BLaER1 treated with 17β-estradiol and CSF1 and Interleukin-3, amounts not matched to agents 10 nM and 100 nM (cell line): ENCODE data around the gene ATPAF1.

Experiments
- H3K27ac ChIP-seq, 11 experiments: shearing (Covaris generic); formaldehyde crosslinking; 2 replicates each; pipeline ENCODE4 v1.8.1; 2022
- H3K27me3 ChIP-seq, 11 experiments: shearing (Covaris generic); formaldehyde crosslinking; 2 replicates each; pipeline ENCODE4 v1.8.1; 2022
- H3K36me3 ChIP-seq, 11 experiments: shearing (Covaris generic); formaldehyde crosslinking; 2 replicates each; pipeline ENCODE4 v1.8.1; 2022
- H3K4me1 ChIP-seq, 10 experiments: shearing (Covaris generic); formaldehyde crosslinking; 2 replicates each; pipeline ENCODE4 v1.8.1; 2022
- H3K4me2 ChIP-seq, 11 experiments: shearing (Covaris generic); formaldehyde crosslinking; 2 replicates each; pipeline ENCODE4 v1.8.1; 2022
- H3K4me3 ChIP-seq, 10 experiments: shearing (Covaris generic); formaldehyde crosslinking; 2 replicates each; pipeline ENCODE4 v1.8.1; 2022
- H3K9ac ChIP-seq, 11 experiments: shearing (Covaris generic); formaldehyde crosslinking; 2 replicates each; pipeline ENCODE4 v1.8.1; 2022
- H3K9me3 ChIP-seq, 11 experiments: shearing (Covaris generic); formaldehyde crosslinking; replicated peaks in 1 of 11; 2 replicates each; pipeline ENCODE4 v1.8.1; 2022
- H4K20me1 ChIP-seq, 11 experiments: shearing (Covaris generic); formaldehyde crosslinking; 2 replicates each; pipeline ENCODE4 v1.8.1; 2022
- Cebpa-rat ChIP-seq, 11 experiments: shearing (Covaris generic); IDR thresholded peaks; 2 replicates each; pipeline ENCODE4 v1.8.1; 2022

Gene ATPAF1

DNA sequence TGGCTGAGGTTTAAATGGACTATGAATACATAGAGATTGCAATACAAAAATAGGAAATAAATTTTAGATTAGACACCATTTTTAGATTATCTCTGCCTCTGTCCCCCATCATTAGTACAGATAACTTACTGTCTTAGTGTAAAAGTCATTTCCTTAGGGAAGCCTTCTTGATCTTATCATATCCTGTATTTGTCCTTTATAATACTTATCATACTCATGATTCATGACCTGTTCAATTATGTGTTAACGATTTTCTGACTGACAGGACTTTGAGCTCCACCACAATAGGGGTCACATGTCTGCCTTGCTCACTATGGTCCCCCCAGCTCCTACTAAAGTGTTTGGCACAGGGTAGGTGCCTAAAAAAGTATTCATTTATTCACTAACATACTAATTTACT, 18.1 kb upstream of the ATPAF1 start:
- Histone ChIP-seq H4K20me1 (peaks cover 0 to 55% (median 12%) of the 10 kb centered on the region in 11 experiments; a peak in 10 of 22 replicates), H3K27ac (no peak overlapping the region), H3K9ac (no peak overlapping the region), H3K4me3 (no peak overlapping the region), H3K4me1 (peaks cover 12 to 25% (median 21%) of the 10 kb centered on the region in 10 experiments; a peak in 19 of 20 replicates), H3K9me3 (no peaks in the 10 kb centered on the region), H3K27me3 (no peaks in the 10 kb centered on the region), H3K36me3 (peaks cover 100% of the 10 kb centered on the region in 11 experiments), H3K4me2 (no peak overlapping the region)
- no peak for TF ChIP-seq Cebpa-rat (IDR thresholded peaks at IDR 0.05)

DNA sequence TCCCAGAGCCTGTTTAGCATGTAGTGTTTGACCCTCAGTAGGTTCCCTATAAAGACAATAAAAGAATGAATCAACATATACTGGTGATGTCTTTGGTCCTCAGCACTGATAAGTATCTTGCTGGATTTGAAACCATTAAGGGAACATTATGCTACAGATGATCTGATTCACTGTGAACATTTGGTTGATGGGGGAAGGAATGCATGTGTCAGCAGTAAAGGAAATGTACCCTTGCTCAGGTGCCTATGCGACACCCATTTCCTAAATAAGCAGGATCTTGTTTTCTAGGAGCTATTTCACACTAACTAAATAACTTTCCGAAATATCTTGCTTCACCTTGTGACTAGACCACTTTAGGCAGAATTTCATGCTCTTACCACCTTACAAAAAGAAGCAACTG, 16.5 kb upstream of the ATPAF1 start:
- TF ChIP-seq Cebpa-rat (IDR thresholded peaks at IDR 0.05) = no peak
- H3K9me3 ChIP-seq = no peaks in the 10 kb centered on the region
- peaks cover 11 to 23% (median 19%) of the 10 kb centered on the region in 10 experiments; a peak in 19 of 20 replicates for H3K4me1 ChIP-seq
- peaks cover 0 to 43% (median 5%) of the 10 kb centered on the region in 11 experiments; a peak in 10 of 22 replicates for H4K20me1 ChIP-seq
- H3K36me3 ChIP-seq = peaks cover 100% of the 10 kb centered on the region in 11 experiments
- H3K4me3 ChIP-seq = no peak overlapping the region
- no peak overlapping the region for H3K9ac ChIP-seq
- no peak overlapping the region for H3K27ac ChIP-seq
- no peak overlapping the region for H3K4me2 ChIP-seq
- no peaks in the 10 kb centered on the region for H3K27me3 ChIP-seq

GRCh38 chr1:46682064-46682463, 13.9 kb upstream of the ATPAF1 start:
- H3K4me1 ChIP-seq = peaks cover 0 to 9% (median 3%) of the 10 kb centered on the region in 10 experiments; a peak in 11 of 20 replicates
- H3K36me3 ChIP-seq = peaks cover 99 to 100% (median 100%) of the 10 kb centered on the region in 11 experiments
- H3K9me3 ChIP-seq = no peaks in the 10 kb centered on the region
- no peak overlapping the region for H3K9ac ChIP-seq
- H3K4me2 ChIP-seq = no peak overlapping the region
- no peaks in the 10 kb centered on the region for H3K27me3 ChIP-seq
- no peak overlapping the region for H3K4me3 ChIP-seq
- H3K27ac ChIP-seq = no peak overlapping the region
- H4K20me1 ChIP-seq = peaks cover 0 to 17% (median 0%) of the 10 kb centered on the region in 11 experiments; a peak in 8 of 22 replicates
- no peak for TF ChIP-seq Cebpa-rat (IDR thresholded peaks at IDR 0.05)

GRCh38 chr1:46681333-46682034, 13.3 kb upstream of the ATPAF1 start:
- Histone ChIP-seq H3K27ac (no peak overlapping the region), H3K9ac (no peak overlapping the region), H3K36me3 (peaks cover 99 to 100% (median 100%) of the 10 kb centered on the region in 11 experiments), H3K27me3 (no peaks in the 10 kb centered on the region), H3K4me3 (no peak overlapping the region), H3K4me2 (no peak overlapping the region), H3K4me1 (peaks cover 0 to 3% (median 0%) of the 10 kb centered on the region in 10 experiments; a peak in 1 of 20 replicates), H4K20me1 (peaks cover 0 to 12% (median 0%) of the 10 kb centered on the region in 11 experiments; a peak in 5 of 22 replicates), H3K9me3 (no peaks in the 10 kb centered on the region)
- no peak for TF ChIP-seq Cebpa-rat (IDR thresholded peaks at IDR 0.05)

- no peaks in the 10 kb centered on the region for H3K27me3 ChIP-seq
- no peak overlapping the region for H3K27ac ChIP-seq
- H3K4me3 ChIP-seq = no peak overlapping the region
- H3K36me3 ChIP-seq = peaks cover 96 to 100% (median 100%) of the 10 kb centered on the region in 11 experiments
- no peaks in the 10 kb centered on the region for H3K9me3 ChIP-seq
- no peak overlapping the region for H3K4me2 ChIP-seq
- TF ChIP-seq Cebpa-rat (IDR thresholded peaks at IDR 0.05) = no peak
- peaks cover 0 to 5% (median 0%) of the 10 kb centered on the region in 11 experiments; a peak in 6 of 22 replicates for H4K20me1 ChIP-seq
- H3K9ac ChIP-seq = no peak overlapping the region
- no peaks in the 10 kb centered on the region for H3K4me1 ChIP-seq
Measured at GRCh38 chr1:46679789-46680573, 11.8 kb upstream of the ATPAF1 start.

DNA sequence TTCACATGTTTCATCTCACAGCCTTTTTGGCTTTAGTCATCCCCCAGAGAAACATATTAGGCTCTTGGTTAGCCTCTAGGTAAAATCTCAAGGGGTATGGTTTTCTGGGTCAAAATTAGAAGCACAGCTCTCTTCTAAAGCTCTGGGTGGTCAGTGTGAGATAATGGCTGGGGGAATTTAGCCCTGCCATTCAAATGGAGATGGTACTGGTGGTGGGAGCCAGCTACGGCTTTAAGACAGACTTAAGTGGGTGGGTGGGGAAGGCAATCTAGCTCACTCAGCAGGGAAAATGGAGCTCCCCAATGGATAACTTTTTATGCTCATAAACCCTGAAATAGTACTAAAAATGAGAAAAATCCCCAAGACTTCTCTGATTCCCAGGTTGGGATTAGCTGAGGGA, 9.2 kb upstream of the ATPAF1 start:
- H3K27ac ChIP-seq = no peak overlapping the region
- no peaks in the 10 kb centered on the region for H3K27me3 ChIP-seq
- no peaks in the 10 kb centered on the region for H3K4me1 ChIP-seq
- H3K36me3 ChIP-seq = peaks cover 88 to 100% (median 94%) of the 10 kb centered on the region in 11 experiments
- TF ChIP-seq Cebpa-rat (IDR thresholded peaks at IDR 0.05) = no peak
- H4K20me1 ChIP-seq = peaks cover 0 to 5% (median 0%) of the 10 kb centered on the region in 11 experiments; a peak in 5 of 22 replicates
- no peak overlapping the region for H3K4me3 ChIP-seq
- no peak overlapping the region for H3K4me2 ChIP-seq
- H3K9me3 ChIP-seq = no peaks in the 10 kb centered on the region
- no peak overlapping the region for H3K9ac ChIP-seq

DNA sequence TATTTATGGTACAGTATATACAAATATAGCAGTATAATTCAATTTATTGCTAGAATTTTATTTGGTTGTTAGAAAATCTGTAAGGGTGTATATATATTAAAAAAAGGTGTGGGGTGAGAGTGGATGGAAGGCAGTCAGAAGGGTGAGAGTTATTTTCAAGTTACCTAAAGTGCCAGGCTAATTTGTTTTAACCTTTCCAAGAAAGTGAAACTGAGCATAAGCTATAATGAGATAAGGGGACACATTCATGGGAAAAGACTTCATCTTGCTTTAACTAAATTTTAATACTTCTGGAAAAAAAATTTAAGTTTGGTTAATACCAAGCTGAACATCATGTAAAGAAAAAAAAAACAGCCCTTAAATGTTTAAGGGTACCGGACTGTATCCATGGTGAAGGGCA, 8.4 kb upstream of the ATPAF1 start:
- H3K27me3 ChIP-seq = no peaks in the 10 kb centered on the region
- H3K9ac ChIP-seq = no peak overlapping the region
- H4K20me1 ChIP-seq = peaks cover 0 to 5% (median 0%) of the 10 kb centered on the region in 11 experiments; a peak in 4 of 22 replicates
- no peak overlapping the region for H3K4me2 ChIP-seq
- TF ChIP-seq Cebpa-rat (IDR thresholded peaks at IDR 0.05) = no peak
- no peaks in the 10 kb centered on the region for H3K4me1 ChIP-seq
- peaks cover 80 to 94% (median 86%) of the 10 kb centered on the region in 11 experiments for H3K36me3 ChIP-seq
- H3K4me3 ChIP-seq = no peak overlapping the region
- no peaks in the 10 kb centered on the region for H3K9me3 ChIP-seq
- H3K27ac ChIP-seq = no peak overlapping the region

GRCh38 chr1:46675549-46676314, 7.6 kb upstream of the ATPAF1 start:
- Histone ChIP-seq H3K9me3 (no peaks in the 10 kb centered on the region), H3K4me3 (no peak overlapping the region), H3K27me3 (no peaks in the 10 kb centered on the region), H3K4me1 (no peaks in the 10 kb centered on the region), H3K36me3 (peaks cover 72 to 86% (median 78%) of the 10 kb centered on the region in 11 experiments), H3K27ac (no peak overlapping the region), H3K9ac (no peak overlapping the region), H3K4me2 (no peak overlapping the region), H4K20me1 (peaks cover 0 to 4% (median 0%) of the 10 kb centered on the region in 11 experiments; a peak in 2 of 22 replicates)
- no peak for TF ChIP-seq Cebpa-rat (IDR thresholded peaks at IDR 0.05)
